ENCODE measurements around the gene LAMA3.

The LAMA3 gene, protein sequence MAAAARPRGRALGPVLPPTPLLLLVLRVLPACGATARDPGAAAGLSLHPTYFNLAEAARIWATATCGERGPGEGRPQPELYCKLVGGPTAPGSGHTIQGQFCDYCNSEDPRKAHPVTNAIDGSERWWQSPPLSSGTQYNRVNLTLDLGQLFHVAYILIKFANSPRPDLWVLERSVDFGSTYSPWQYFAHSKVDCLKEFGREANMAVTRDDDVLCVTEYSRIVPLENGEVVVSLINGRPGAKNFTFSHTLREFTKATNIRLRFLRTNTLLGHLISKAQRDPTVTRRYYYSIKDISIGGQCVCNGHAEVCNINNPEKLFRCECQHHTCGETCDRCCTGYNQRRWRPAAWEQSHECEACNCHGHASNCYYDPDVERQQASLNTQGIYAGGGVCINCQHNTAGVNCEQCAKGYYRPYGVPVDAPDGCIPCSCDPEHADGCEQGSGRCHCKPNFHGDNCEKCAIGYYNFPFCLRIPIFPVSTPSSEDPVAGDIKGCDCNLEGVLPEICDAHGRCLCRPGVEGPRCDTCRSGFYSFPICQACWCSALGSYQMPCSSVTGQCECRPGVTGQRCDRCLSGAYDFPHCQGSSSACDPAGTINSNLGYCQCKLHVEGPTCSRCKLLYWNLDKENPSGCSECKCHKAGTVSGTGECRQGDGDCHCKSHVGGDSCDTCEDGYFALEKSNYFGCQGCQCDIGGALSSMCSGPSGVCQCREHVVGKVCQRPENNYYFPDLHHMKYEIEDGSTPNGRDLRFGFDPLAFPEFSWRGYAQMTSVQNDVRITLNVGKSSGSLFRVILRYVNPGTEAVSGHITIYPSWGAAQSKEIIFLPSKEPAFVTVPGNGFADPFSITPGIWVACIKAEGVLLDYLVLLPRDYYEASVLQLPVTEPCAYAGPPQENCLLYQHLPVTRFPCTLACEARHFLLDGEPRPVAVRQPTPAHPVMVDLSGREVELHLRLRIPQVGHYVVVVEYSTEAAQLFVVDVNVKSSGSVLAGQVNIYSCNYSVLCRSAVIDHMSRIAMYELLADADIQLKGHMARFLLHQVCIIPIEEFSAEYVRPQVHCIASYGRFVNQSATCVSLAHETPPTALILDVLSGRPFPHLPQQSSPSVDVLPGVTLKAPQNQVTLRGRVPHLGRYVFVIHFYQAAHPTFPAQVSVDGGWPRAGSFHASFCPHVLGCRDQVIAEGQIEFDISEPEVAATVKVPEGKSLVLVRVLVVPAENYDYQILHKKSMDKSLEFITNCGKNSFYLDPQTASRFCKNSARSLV (N-terminal part only)

DNA sequence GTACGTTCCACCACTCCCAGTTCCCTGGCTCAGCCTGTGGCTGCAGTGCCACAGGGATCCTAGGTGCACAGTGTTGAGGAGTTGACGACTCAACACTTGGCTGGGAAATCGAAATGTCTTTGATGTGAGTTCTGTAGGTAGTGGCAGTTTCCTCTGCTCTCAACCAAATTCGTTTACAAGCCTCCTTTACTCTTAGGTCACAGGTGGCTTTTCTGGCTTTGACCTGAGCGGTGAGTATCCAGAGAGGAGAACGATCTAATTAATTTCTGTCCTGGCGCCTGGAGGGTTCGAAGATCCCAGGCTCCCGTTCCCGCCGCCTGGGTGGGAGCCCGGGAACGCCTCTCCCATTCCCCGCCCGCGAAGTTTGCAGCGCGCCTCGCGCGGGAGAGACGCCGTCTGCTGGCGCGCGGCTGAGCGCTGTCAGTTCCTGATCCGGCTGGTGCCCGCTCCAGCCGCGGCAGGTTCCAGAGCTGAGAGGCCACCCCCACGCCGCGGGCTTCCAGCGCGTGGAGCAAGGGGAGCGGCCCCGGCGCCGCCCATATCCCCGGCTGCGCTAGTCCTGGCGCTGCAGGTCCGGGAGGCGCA lies at the start of gene LAMA3:
Gene LAMA3 (plus strand): TSS at position 423 of the 585 bp plus-strand sequence. CDS start 231 bp downstream, outside the sequence.
- DNase-seq, result no peak

DNA sequence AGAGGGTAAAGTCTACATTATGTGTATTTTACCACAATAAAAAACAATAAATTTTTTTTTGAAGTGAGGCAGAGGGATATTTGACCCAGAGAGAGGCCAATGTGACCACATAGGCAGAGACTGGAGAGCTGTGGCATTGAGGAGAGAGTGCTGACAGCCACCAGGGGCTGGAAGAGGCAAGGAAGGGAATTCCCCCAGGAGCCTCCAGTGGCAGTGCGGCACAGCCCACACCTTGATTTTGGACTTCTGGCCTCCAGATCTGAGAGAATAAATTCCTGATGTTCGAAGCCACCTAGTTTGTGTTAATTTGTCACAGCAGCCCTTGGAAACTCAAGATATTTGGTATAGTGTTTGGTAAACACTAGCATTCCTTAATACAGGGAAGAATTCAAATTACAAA lies 49.2 kb upstream of the LAMA3 start:
- DNase-seq, result no peak

DNA sequence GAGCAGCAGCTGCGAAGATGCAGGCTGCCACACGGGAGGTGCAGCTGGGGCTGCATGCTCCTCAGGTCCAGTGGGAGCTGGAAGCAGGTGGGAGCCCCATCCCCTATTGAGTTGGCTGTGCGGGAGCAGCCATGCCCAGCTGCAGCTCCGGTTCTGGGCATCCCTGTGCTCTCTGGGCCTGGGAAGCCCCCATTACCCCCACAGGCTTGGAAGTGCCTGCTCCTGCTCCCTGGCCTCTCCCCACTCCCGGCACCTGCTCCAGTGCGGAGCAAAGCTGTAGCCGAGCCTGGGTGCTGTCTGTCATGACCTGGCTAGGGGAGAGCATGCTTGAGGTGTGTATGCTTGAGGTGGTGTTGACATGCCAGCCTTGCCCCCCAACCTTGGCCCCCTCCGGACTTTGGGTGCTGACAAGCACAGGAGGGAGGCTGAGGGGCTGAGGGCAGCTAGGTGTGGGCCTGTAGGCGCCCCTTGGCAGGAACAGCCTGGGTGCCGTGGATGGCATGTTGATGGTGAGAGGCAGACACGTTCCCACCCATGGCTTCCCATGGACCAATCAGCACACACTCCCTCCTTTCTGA lies 48.0 kb upstream of the LAMA3 start:
- no peak for DNase-seq

DNA sequence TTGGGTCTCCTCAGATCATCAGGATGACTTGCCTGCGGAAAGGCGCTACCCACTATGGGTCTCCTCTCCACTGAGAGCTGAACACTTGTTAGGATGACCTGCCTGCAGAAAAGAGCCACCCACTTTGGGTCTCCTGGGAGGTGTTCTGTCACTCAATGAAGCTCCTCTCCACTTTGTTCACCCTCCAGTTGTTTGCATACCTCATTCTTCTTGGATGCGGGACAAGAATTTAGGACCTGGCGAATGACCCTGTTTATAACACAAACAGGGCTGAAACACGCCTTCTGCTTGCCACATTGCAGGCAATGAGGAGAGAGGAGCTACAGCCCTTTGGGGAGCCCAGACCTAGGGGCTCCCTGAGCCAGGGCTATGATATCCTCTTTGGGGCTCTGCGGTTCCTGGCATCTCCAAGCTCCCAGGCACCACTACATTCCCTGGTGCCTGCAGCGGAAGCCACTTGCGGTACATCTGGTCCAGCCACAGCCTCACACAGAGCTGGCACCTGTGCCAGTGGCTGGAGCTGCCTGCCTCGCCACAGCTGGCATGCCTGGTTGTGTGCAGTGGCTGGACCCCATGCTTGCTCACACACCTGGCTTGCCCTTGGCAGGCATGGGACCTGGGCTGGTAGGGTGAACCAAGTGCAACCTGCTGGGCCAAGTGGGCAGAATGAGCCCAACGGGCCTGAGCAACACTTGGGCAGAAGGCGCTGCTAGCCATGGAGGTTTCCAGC lies 47.2 kb upstream of the LAMA3 start:
- DNase-seq, result no peak

DNA sequence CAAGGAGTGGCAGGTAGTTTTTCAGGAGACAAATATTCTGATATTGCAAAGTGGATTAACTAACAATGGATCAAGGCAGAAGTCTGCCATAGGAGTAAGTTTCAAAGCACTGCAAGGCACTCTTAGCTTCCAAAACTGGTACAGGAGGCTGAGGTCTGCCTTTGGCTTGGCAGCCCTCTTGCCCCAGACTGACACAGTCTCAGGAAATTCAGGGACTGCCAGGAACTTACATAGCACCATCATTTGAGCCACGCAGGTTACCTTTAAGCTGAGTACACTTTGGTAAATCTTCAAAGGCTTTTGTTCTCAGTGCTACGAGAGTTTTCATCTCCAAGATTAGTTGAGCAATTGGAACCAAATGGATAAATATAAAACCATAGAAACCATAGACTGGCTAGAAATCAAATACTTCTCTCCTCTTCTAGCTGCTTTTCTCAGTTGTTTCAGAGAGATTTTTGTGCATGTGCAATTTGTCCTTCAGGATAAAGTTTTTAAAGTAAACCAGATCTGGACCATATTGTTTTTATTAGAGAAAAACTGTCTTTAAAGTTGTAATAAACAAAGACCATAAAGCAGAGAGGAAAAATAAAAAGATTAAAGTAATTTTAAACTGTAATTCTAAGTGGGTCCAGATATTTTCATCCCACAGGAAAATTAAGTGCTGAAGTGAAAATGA lies 45.3 kb upstream of the LAMA3 start:
- no peak for DNase-seq

DNA sequence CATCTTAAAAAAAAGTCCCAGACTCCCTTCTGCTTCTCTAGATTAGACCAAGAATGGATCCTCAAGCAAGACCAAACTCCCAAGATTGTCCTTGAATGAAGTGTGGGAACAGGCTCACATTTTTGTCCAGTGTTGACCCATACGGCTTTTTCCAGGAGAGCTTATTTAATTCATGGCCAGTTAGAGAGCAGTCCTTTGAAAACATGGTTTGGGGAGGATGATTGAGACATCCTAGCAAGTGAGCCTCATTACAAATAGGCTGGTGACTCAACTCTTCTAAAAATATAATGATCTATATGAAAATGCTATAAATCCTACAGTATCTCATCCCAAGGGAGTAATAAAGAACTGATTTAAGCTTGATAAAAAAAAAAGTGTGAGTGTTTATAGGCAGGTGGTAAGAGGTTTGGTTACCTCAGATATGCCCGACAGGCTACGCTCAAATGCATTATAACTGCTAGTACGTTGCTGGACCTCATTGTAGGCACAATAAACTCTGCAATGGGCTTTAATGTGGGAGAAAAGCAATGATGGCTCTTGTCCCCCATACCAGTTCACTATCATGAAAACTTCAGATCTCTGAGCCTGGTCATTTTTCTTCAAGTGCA lies 43.6 kb upstream of the LAMA3 start:
- DNase-seq, result no peak

DNA sequence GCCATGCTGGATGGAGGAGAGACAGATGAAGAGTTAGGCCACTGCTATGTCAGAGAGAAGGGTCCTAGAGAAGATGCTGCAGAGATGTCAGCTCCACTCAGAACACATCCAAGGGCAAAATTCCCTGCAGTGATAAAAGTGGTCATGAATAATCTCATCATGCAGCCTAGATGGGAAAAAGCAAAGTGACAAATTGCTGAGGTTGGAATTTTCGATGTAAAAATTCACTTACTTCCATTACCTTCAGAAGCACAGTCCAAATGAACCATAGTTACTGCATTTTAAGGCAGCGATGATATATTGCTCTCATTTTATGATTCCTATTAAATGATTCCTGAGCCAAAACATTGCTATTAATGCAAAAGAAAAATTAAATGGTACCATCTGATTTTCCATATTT lies 43.0 kb upstream of the LAMA3 start:
- DNase-seq, result no peak

DNA sequence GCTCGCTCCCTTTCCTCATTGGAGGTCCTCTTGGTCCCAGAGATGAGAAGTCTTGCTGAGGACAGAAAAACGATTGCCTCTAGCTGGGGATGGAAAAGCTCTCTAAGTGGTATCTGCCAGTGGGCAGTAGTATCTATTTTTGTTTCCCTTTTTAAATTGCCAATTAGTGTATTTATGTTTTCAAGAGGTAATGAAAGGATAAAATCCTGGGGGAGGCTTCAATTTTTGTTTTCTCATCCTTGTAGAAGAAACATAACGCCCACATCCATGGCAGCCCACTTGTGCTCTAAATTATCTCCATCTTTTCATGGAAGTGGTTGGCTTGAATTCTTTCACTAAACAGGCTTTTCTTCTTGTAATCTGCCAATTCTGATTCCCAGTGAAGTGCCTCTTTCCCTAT lies 40.8 kb upstream of the LAMA3 start:
- no peak for DNase-seq

DNA sequence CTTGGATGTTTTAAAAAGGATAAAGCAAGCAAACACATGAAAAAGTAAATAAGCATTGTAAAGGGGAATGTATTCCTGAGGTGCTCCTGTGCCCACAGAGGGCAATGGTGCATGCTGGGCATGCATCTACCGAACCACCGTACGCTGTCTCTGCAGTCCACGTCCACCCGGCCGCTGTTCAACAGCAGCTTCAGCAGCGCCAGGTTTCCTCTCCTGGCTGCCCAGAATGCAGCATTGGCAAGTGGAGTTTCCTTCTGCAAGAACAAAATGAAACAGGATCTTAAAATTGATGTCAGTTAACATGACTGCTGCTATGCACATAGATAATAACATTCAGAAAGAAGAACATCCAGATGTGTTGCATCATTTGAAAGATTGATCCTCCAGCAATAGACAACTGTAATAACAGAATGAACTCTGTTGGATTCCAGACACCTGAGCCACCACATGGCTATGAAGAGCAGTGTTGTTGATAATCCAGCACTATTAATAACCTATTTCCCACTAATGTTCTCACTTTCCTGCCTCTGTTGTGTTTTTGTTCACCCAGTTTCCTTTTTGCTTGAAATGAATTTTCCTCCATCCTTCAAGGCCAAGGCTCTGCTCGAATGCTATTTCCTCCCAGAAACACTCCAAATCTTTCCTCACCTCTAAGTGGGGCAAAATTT lies 40.2 kb upstream of the LAMA3 start:
- DNase-seq, result no peak

DNA sequence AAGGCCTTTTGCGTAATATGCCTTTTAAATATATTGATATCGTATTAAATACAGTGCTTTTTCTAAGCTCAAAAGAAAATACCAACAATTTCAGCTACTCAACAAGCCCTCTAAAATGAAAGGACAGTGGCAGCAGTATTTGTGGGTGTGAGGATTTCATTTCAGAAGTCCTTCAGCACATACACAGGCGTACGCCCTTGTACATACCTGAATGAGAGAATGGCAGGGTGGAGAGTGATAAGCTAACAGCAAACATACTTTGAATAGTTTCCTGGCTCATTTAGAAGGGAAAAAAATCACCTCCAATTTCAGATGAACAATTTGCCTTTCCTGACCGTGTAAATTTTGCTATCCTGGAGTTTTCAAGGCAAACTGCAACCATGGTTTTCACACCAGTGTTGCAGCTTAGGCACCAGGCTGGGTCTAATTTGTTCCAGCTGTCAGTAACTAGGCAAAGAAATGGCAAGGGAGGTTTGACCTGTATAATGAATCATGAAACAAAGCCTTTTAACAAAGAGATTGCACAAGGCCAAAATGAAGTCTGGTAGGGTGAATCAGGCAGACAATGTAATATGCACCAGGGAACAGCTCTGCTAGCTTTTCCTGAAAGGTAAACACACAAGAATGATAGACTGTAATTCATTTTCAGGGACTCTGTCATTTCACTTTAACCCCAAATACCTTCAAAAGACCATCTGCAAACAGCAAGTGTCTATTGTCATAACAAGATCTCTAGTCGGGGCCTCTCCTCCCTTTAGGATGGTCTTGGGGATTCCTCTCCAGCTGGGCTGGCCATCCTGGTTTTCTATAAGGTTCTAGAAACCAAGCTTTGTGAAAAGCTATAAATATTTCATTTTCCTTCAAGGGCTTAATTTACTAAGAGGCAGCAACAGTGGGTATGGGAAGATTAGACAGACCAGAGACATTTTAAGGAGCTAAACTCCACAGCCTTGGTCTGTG lies 38.0 kb upstream of the LAMA3 start:
- DNase-seq, result no peak

DNA sequence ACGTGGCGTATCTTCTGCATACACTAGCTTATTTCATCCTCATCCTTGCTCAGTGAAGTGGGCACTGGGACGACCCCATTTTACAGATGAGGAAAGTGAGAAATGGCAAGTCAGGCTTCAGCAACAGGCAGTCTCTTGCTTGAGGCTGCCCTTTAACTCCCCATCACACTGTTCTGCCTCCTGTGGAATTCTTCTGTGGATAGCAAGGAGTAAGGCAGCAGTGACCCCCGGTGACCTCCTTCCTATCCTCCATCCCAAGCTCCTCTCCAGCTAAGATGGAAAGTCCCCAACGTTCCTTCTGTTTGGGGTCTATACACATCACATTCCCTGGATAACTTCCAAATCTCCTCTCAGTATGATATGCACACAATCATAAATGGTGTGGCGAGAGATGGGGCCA lies 37.0 kb upstream of the LAMA3 start:
- DNase-seq, result no peak

DNA sequence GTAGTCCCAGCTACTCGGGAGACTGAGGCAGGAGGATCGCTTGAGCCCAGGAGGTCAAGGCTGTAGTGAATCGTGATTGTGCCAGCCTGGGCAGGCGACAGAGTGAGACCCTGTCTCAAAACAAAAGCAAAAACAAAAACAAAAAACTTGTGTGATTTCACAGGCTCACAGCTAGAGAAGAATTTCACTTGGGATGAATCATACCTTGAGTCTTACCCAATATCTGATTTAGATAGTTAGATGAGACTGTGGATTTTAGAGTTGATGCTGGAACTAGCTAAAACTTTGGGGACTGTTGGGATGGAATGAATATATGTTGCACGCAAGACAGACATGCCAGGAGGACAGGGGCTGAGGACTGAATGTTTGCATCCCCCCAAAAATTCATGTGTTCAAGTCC lies 31.0 kb upstream of the LAMA3 start:
- DNase-seq, result no peak

DNA sequence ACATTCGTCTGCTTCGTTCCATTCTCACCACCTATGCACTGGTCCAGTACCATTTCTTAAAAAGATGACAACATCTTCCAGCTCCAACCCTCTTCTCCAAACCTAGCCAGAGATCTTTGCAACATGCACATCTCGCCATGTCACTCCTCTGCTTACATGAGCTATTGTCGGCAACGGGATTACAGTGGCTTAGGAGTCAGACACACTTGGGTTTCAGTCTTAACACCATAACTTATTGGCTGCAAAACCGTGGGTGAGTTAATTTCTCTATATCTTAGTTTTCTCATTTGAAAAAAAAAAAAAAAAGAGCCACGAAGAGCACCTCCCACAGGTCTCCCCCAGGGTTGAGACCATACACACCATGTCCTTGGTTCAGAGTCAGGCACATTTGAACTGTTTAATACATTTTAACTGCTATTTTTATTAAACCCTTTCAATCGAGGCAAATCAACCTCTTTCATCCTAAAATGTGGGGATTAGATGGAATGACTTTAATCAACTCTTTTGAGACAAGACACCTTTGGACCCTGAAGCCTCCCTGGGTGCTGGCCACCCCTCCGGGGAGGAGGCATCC lies 27.4 kb upstream of the LAMA3 start:
- DNase-seq, result no peak

DNA sequence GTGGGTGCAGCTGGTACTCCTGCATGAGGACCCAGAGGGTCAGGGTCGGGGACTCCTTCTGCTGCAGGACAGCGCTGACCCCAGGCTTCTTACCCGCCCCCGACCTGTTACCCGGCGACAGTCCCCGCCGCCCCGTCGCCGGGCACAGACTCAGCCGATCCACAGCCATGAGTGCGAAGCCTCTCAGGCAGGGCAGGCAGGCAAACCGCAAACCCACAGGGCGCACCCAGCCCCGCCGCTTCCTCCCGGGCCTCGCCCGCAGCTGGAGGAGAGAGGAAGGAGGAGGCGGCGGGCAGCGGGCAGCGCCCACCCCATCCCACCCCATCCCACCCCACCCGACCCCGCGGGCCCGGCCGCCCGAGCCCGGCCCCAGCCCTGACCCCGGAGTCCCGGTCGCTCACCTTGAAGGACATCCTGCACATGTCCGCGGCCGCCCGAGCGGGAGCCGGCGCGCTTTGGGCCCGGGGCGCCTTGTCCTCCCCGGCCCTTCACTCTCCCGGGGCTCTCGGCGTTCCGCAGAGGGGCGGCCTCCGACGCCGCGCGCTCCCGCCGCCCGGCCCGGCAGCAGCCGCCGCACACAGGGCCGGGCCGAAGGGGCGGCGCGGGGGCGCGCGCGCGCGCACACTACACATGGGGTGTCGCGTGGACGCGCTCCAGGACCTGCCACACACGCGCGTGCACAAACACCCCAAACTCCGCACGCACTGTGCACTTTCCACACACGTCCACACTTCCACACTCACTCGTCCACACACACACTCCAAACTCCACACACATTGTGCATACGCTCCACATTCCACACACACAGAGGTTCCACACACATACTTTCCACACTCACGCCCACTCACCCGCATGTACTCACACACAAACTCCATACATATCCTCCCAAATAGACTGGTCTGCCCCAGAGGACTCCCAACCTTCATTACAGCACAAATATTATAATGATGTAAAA lies 26.7 kb upstream of the LAMA3 start, which contains the start of gene ANKRD29:
Gene ANKRD29 (minus strand): TSS at position 603 of the 955 bp plus-strand sequence. CDS start 181 bp downstream, at position 422.
- no peak for DNase-seq

DNA sequence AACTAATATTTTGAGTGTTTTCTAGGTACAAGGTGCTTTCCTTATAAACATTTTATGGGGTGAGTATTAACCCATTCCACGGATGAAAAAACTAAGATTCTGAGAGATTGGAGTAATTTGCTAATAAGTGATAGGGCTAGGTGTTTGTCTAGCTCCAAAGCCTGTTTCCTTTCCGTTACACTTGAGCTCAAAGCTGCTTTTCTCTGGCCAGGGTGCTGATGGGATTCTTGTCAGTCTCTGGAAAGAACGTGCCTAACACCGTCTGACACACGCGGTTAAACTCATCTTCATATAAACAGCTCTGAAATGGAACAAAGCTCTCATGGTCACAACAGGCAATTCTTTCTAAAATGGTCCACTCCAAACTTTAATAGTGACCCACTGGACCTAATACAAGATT lies 24.6 kb upstream of the LAMA3 start:
- DNase-seq, result no peak

DNA sequence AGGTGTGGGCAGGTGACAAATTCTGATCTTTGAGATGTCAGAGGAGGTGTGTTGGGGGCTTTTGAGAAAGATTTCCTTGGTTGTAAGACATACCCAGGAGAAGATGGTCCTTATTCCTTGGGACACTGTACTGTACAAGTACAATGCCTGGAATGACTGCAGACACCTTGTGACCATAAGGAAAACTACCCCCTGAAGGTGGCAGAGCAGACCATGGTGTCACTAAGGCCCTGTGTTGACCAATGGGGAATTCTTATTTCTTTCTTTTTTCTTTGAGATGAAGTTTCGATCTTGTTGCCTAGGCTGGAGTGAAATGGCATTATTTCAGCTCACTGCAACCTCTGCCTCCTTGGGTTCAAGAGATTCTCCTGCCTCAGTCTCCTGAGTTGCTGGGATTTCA lies 22.1 kb upstream of the LAMA3 start:
- no peak for DNase-seq

DNA sequence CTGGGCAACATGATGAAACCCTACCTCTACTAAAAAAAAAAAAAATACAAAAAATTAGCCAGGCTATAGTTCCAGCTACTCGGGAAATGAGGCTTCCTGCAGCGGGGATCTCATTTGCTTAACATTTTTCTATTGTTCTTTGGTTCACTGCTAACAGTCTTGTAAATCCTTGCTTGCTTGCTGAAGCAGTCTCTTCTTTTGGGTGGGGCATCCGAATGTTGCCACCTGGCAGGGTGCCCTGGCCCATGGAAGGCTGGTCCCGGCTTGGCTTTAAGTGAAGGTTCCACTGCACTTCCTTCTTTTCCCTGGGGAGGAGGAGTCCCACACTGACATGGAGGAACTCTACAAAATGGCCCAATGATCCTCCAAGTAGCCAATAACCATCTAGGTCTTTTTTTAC lies 20.5 kb upstream of the LAMA3 start:
- DNase-seq, result no peak

All from SHP77 treated with DMSO at 0.1 percent for 48 hours (cell line).